Cardiac muscle cell (in vitro differentiated cells and primary cell): ENCODE measurements around the gene ADO. TPM values are rescaled to one million over a fixed set of nuclear protein-coding genes. Genes with fewer than 3 reads are reported as not detected.

ENCODE experiments used
- DNase-seq, 2 donors: peaks; one replicate each; pipeline versions ENCODE4 v3.0.0 to v3.0.0-alpha.2; 2010 to 2017; ENCODE audit warnings: low read depth in 1 of 2, low spot score in 1 of 2
- H3K27ac ChIP-seq: fragments of 200-600 bp; sonication (generic); 2 replicates; pipeline ENCODE4 v1.5.1; 2016
- H3K27me3 ChIP-seq: fragments of 200-600 bp; sonication (generic); 2 replicates; pipeline ENCODE4 v1.6.0; 2016; ENCODE audit warnings: control low read depth
- H3K36me3 ChIP-seq: fragments of 200-600 bp; sonication (generic); 2 replicates; pipeline ENCODE4 v1.5.1; 2016; ENCODE audit warnings: control low read depth
- H3K4me1 ChIP-seq: fragments of 200-600 bp; sonication (generic); 2 replicates; pipeline ENCODE4 v1.8.1; 2017; ENCODE audit warnings: low read depth, mild to moderate bottlenecking, mixed run types
- H3K4me3 ChIP-seq: fragments of 200-600 bp; sonication (generic); 2 replicates; pipeline ENCODE4 v1.5.1; 2016; ENCODE audit warnings: mild to moderate bottlenecking
- H3K9me3 ChIP-seq: fragments of 200-600 bp; sonication (generic); 2 replicates; pipeline ENCODE4 v1.5.1; 2017; ENCODE audit warnings: low read depth, mild to moderate bottlenecking, control low read depth
- CTCF ChIP-seq: IDR thresholded peaks from 2 replicates; pipeline ENCODE4 v1.5.1; 2012; ENCODE audit warnings: low read depth, mild to moderate bottlenecking, low read length
- polyA plus RNA-seq: library from polyadenylated mRNA; unstranded; fragments of >200 nt; fragmentation: Nextera tagmentation; extraction: Ambion mirVana; gene quantifications from 2 replicates; pipeline ENCODE4 v1.2.1, GENCODE V29; 2016
- total RNA-seq: library from RNA; depleted of rRNA; stranded (reverse); fragments of >200 nt; gene quantifications from 2 replicates; pipeline ENCODE4 v1.2.3, GENCODE V29; 2016

The ADO gene
- total and polyA plus RNA-seq, 2 experiments from 2014 or later: 6.8 to 29.4 TPM

- Histone ChIP-seq H3K27me3 (peaks cover 3% of the 10 kb centered on the region), H3K27ac (no peak overlapping the region), H3K4me3 (peak overlapping the region; percentile 68), H3K4me1 (peaks cover 7% of the 10 kb centered on the region), H3K36me3 (no peaks in the 10 kb centered on the region), H3K9me3 (no peaks in the 10 kb centered on the region)
- TF ChIP-seq CTCF: no peak
- no peak for DNase-seq
Observed at GRCh38 chr10:62806251-62806650, 1.7 kb downstream of the ADO start.

- Histone ChIP-seq H3K27me3 (peaks cover 43% of the 10 kb centered on the region), H3K4me3 (no peak overlapping the region), H3K9me3 (no peaks in the 10 kb centered on the region), H3K36me3 (no peaks in the 10 kb centered on the region), H3K27ac (no peak overlapping the region), H3K4me1 (peaks cover 7% of the 10 kb centered on the region)
- peak in 1 of 2 donors; percentile 62 for DNase-seq
- no peak for TF ChIP-seq CTCF
Observed at GRCh38 chr10:62810156-62810902, 5.8 kb downstream of the ADO start.

GRCh38 chr10:62811159-62811875, 6.8 kb downstream of the ADO start:
- no peaks in the 10 kb centered on the region for H3K36me3 ChIP-seq
- no peak overlapping the region for H3K4me3 ChIP-seq
- no peak overlapping the region for H3K27ac ChIP-seq
- DNase-seq: no peak
- peaks cover 7% of the 10 kb centered on the region for H3K4me1 ChIP-seq
- H3K9me3 ChIP-seq: no peaks in the 10 kb centered on the region
- no peak for TF ChIP-seq CTCF
- peaks cover 51% of the 10 kb centered on the region for H3K27me3 ChIP-seq

GRCh38 chr10:62812672-62813439, 8.3 kb downstream of the ADO start:
- Histone ChIP-seq H3K27ac (no peak overlapping the region), H3K4me3 (no peak overlapping the region), H3K9me3 (no peaks in the 10 kb centered on the region), H3K27me3 (peaks cover 58% of the 10 kb centered on the region), H3K4me1 (peaks cover 5% of the 10 kb centered on the region), H3K36me3 (no peaks in the 10 kb centered on the region)
- DNase-seq: no peak
- TF ChIP-seq CTCF: no peak

- DNase-seq: no peak
Observed at GRCh38 chr10:62813453-62813852, 8.9 kb downstream of the ADO start.

More at GRCh38 chr10:62813453-62813852, 8.9 kb downstream of the ADO start:
- peaks cover 64% of the 10 kb centered on the region for H3K27me3 ChIP-seq
- peaks cover 5% of the 10 kb centered on the region for H3K4me1 ChIP-seq
- no peak overlapping the region for H3K4me3 ChIP-seq
- H3K36me3 ChIP-seq: no peaks in the 10 kb centered on the region
- TF ChIP-seq CTCF: no peak
- no peaks in the 10 kb centered on the region for H3K9me3 ChIP-seq
- no peak overlapping the region for H3K27ac ChIP-seq
